Measurements from ENCODE around the gene BRD1. TPM values are rescaled to one million over a fixed set of nuclear protein-coding genes. Genes with fewer than 3 reads are reported as not detected.

BRD1 gene
- total RNA-seq, 4 donors from 2014 or later = 44.6 to 74.9 (median 60.4) TPM

DNA sequence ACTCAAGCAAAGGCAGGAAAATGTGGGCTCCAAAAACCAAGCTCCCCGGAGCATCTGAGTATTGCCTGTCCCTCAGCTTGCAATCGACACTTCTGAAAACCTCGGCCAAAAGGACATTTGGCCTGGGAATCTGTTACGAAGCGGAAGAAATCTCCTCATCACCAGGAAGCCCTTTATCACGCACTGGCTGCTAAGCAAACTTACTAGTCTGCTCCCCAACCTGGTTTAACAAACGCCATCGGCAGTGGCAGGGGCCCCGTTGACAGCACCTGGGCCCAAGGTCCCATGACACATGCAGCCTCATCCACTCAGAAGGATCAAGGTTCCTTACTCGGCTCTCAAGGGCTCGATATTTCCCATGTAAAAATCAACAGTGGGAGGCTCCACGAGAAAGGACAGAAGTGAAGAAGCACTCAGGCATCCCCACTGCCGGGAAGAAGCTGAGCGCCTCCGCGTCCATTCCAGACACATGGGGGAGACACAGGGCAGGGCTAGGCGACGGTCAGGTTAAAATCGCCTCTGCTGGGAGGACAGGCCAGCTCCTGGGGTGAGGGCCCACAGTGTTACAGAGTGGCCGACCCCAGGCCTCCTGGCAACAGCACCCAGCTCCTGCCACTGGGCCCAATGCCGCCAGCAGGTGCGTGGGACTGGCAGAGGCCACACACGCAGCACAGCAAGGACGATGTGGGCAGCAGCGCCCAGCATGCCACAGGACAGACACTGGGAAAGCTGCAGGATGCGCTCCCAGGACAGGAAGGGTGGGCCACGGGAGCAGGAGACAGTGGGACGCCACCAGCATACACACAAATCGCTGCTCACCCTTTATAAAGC lies 27.1 kb downstream of the BRD1 start:
- H3K36me3 ChIP-seq = peaks cover 3 to 83% (median 25%) of the 10 kb centered on the region in 3 donors
- H3K27me3 ChIP-seq = no peaks in the 10 kb centered on the region
- H3K27ac ChIP-seq = no peak overlapping the region
- no peak for DNase-seq (ENCODE audit: low spot score in 2 of 2)
- 81 to 85% methylated on average over 27 to 28 of the region's 29 CpGs for WGBS, 2 donors
- no peak overlapping the region for H3K4me3 ChIP-seq
- no peaks in the 10 kb centered on the region for H3K9me3 ChIP-seq
- TF ChIP-seq, protein P1, sequence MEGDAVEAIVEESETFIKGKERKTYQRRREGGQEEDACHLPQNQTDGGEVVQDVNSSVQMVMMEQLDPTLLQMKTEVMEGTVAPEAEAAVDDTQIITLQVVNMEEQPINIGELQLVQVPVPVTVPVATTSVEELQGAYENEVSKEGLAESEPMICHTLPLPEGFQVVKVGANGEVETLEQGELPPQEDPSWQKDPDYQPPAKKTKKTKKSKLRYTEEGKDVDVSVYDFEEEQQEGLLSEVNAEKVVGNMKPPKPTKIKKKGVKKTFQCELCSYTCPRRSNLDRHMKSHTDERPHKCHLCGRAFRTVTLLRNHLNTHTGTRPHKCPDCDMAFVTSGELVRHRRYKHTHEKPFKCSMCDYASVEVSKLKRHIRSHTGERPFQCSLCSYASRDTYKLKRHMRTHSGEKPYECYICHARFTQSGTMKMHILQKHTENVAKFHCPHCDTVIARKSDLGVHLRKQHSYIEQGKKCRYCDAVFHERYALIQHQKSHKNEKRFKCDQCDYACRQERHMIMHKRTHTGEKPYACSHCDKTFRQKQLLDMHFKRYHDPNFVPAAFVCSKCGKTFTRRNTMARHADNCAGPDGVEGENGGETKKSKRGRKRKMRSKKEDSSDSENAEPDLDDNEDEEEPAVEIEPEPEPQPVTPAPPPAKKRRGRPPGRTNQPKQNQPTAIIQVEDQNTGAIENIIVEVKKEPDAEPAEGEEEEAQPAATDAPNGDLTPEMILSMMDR (IDR thresholded peaks at IDR 0.05) = no peak
- TF ChIP-seq EP300 (IDR thresholded peaks at IDR 0.05) = no peak
- no peak for TF ChIP-seq POLR2A (IDR thresholded peaks at IDR 0.05)
- peaks cover 0 to 42% (median 4%) of the 10 kb centered on the region in 4 donors for H3K4me1 ChIP-seq

DNA sequence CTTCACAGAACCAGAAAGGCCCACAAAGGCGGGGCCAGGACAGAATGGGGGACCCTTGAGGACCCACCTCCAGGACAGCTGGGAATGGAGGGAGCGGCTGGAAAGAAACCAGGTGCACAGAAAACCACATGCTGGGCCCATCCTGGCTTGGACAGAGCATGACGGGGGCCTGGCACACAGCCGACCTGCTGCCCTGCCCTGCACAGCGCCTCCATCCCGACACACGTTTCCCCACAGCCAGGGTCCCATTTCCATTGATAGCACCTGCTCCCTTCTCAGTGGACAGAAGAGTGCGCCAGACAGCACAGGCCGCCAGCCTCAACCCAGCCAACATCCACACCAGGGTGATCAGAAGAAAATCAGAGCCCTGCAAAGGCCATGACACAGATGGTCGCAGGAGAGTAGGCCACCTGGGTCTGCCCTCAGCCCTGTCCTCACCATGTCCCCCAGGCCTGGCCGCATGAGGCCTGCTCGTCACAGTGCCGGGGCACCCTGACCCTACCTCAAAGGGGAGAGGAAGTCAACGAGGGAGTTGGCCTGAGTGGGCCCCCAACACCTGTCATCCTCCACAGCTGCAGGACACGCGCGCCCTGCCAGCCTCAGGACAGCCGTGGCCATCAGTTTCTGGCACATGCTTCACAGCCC lies 28.1 kb downstream of the BRD1 start:
- H3K4me1 ChIP-seq = peaks cover 0 to 32% (median 4%) of the 10 kb centered on the region in 4 donors
- no peak overlapping the region for H3K4me3 ChIP-seq
- H3K9me3 ChIP-seq = no peaks in the 10 kb centered on the region
- no peak overlapping the region for H3K27ac ChIP-seq
- no peaks in the 10 kb centered on the region for H3K27me3 ChIP-seq
- no peak for TF ChIP-seq POLR2A (IDR thresholded peaks at IDR 0.05)
- 87 to 91% methylated on average over 15 to 18 of the region's 18 CpGs for WGBS, 2 donors
- peaks cover 3 to 94% (median 26%) of the 10 kb centered on the region in 3 donors for H3K36me3 ChIP-seq
- DNase-seq (ENCODE audit: low spot score in 2 of 2) = no peak

DNA sequence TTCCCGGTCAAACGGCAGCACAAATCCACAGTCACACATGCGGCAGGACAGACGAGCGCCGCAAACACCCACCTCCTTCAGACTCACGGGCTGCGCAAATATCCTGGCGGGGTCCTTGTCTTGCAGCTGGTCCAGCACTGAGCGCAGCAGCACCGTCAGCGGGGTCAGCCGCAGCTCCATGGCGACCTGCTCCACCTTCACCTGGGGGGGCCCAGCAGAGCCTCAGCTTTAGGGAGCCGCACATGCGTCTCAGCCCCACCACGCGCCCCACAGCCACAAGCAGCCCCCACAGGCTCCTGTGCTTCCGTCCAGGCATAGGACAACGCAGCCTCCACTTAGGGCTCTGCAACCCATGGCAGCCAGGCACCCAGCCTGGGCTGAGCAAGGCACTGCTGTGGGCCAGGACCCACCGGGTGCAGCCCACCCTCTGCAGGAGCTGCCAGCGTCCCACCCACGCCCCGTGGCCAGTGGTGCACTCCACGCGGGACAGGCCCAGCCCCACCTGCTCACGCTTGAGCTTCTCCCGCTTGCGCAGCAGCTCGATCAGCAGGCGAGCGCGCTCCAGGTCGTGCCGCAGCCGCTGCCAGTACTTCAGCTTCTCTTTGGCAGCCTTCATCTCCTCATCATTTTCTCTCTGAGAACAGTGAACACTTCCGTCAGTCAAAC lies 29.1 kb downstream of the BRD1 start:
- peaks cover 3 to 95% (median 31%) of the 10 kb centered on the region in 3 donors for H3K36me3 ChIP-seq
- 89 to 96% methylated on average over 34 to 35 of the region's 37 CpGs for WGBS, 2 donors
- TF ChIP-seq, protein P1 (IDR thresholded peaks at IDR 0.05) = no peak
- TF ChIP-seq EP300 (IDR thresholded peaks at IDR 0.05) = no peak
- no peak for TF ChIP-seq POLR2A (IDR thresholded peaks at IDR 0.05)

DNA sequence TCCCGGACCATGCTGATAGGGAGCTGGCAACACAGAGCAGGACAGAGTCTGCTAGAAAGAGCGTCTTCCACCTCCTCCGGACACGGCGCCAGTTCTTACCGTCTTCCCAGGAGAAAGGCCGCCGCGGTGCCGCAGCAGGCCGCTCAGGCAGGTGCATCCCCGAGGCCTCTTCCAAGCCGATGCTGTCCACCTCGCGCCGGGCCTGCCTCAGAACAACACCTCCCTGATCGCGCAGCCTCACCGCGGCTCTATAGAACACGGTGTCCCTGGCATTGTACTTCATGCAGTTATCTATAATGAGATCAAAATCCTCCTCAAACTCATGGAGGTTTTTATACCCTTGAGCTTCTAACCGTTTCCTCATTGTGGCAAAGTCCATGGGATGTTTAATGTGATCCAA lies 30.0 kb downstream of the BRD1 start:
- WGBS, 2 donors = 92 to 94% methylated on average over 22 of the region's 22 CpGs
- Histone ChIP-seq H3K27ac (no peak overlapping the region), H3K27me3 (no peaks in the 10 kb centered on the region), H3K36me3 (peaks cover 3 to 95% (median 33%) of the 10 kb centered on the region in 3 donors), H3K4me1 (peaks cover 0 to 35% (median 4%) of the 10 kb centered on the region in 4 donors), H3K9me3 (no peaks in the 10 kb centered on the region), H3K4me3 (no peak overlapping the region)
- no peak for DNase-seq (ENCODE audit: low spot score in 2 of 2)
- no peak for TF ChIP-seq POLR2A (IDR thresholded peaks at IDR 0.05)
- TF ChIP-seq, protein P1 (IDR thresholded peaks at IDR 0.05) = no peak
- no peak for TF ChIP-seq EP300 (IDR thresholded peaks at IDR 0.05)

More for the DNA sequence above, 29.1 kb downstream of the BRD1 start:
- no peak overlapping the region for H3K4me3 ChIP-seq
- H3K4me1 ChIP-seq = peaks cover 0 to 28% (median 4%) of the 10 kb centered on the region in 4 donors
- H3K27me3 ChIP-seq = no peaks in the 10 kb centered on the region
- H3K9me3 ChIP-seq = no peaks in the 10 kb centered on the region
- DNase-seq (ENCODE audit: low spot score in 2 of 2) = no peak
- H3K27ac ChIP-seq = no peak overlapping the region

DNA sequence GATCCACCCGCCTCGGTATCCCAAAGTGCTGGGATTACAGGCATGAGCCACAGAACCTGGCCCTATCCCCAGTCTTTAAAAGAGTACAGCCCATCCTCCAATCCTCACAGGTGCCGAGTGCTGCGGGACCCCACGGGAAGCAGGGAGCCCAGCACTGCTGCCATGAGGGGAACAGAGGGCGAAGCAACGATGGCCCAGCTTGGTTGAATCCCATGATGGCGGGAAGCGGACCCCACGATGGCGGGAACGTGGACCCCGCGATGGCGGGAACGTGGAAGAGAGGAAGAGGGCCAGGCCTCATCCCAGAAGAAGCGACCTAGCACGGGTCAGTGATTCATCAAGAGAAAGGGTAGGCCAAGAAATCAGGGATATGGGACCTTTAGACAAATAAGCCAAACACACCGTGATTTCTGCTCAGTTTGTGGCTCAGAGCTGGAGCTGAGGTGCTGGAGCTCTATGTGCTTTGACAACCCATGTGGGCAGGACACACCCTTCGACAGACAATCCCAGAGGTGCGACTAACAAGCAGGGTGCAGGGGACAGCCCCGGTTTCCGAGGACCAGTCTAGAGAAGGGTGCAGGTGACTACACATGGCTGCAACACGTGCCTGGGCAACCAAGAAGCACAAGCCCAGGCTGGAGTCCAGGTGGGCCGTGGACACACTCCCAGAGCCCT lies 30.9 kb downstream of the BRD1 start:
- H3K27ac ChIP-seq = no peak overlapping the region
- 92 to 98% methylated on average over 24 to 25 of the region's 25 CpGs for WGBS, 2 donors
- H3K27me3 ChIP-seq = no peaks in the 10 kb centered on the region
- no peaks in the 10 kb centered on the region for H3K9me3 ChIP-seq
- no peak overlapping the region for H3K4me3 ChIP-seq
- peaks cover 3 to 100% (median 33%) of the 10 kb centered on the region in 3 donors for H3K36me3 ChIP-seq
- peaks cover 0 to 41% (median 4%) of the 10 kb centered on the region in 4 donors for H3K4me1 ChIP-seq
- no peak for TF ChIP-seq EP300 (IDR thresholded peaks at IDR 0.05)
- TF ChIP-seq, protein P1 (IDR thresholded peaks at IDR 0.05) = no peak
- no peak for TF ChIP-seq POLR2A (IDR thresholded peaks at IDR 0.05)
- no peak for DNase-seq (ENCODE audit: low spot score in 2 of 2)
